GM12864 (cell line): ENCODE results near the gene MAPK6.

Experiments
- DNase-seq: peaks from one replicate; pipeline ENCODE4 v3.0.0-alpha.2; 2011; ENCODE audit warnings: low read depth
- H3K4me3 ChIP-seq: 2 replicates; pipeline ENCODE4 v1.5.1; 2011; ENCODE audit warnings: mild to moderate bottlenecking, low read depth, low read length, control low read depth
- CTCF ChIP-seq: IDR thresholded peaks from 2 replicates; pipeline ENCODE4 v1.5.1; 2011; ENCODE audit warnings: low read depth, mild to moderate bottlenecking, moderate library complexity, low read length, control low read depth, inconsistent platforms; ENCODE audit errors: missing control alignments

MAPK6 gene

GRCh38 chr15:52057996-52058395, 39.0 kb downstream of the MAPK6 start:
- no peak overlapping the region for H3K4me3 ChIP-seq
- no peak for DNase-seq
- no peak for TF ChIP-seq CTCF

- TF ChIP-seq CTCF = no peak
- DNase-seq = no peak
- H3K4me3 ChIP-seq = no peak overlapping the region
Measured at GRCh38 chr15:52060501-52060900, 41.5 kb downstream of the MAPK6 start.

GRCh38 chr15:52066842-52067544, 48.0 kb downstream of the MAPK6 start:
- no peak for DNase-seq
- TF ChIP-seq CTCF = no peak
- no peak overlapping the region for H3K4me3 ChIP-seq

GRCh38 chr15:52067545-52067926, 48.5 kb downstream of the MAPK6 start:
- TF ChIP-seq CTCF = no peak
- no peak for DNase-seq
- H3K4me3 ChIP-seq = no peak overlapping the region

- DNase-seq = no peak
- no peak overlapping the region for H3K4me3 ChIP-seq
- no peak for TF ChIP-seq CTCF
Measured at GRCh38 chr15:52068004-52068615, 49.1 kb downstream of the MAPK6 start.

- no peak overlapping the region for H3K4me3 ChIP-seq
- DNase-seq = no peak
- TF ChIP-seq CTCF = no peak
Measured at GRCh38 chr15:52069559-52069958, 50.5 kb downstream of the MAPK6 start.

- no peak for DNase-seq
- TF ChIP-seq CTCF = no peak
- no peak overlapping the region for H3K4me3 ChIP-seq
Measured at GRCh38 chr15:52071570-52071969, 52.6 kb downstream of the MAPK6 start.
